GM18873 (cell line): ENCODE measurements around the gene BUD13.
"Not testable (repeated sequence)": the region's sequence is repeated elsewhere in the genome, so short reads cannot be mapped to it uniquely, and the experiment has no call there.

ENCODE experiments used
- ATAC-seq: cut with Tn5 transposase; IDR thresholded peaks from one replicate; pipeline ENCODE4 v1.9.1; 2021; ENCODE audit warnings: mild to moderate bottlenecking, moderate library complexity, moderate number of reproducible peaks; ENCODE audit not compliant: unreplicated experiment, low FRiP score

The BUD13 gene, protein sequence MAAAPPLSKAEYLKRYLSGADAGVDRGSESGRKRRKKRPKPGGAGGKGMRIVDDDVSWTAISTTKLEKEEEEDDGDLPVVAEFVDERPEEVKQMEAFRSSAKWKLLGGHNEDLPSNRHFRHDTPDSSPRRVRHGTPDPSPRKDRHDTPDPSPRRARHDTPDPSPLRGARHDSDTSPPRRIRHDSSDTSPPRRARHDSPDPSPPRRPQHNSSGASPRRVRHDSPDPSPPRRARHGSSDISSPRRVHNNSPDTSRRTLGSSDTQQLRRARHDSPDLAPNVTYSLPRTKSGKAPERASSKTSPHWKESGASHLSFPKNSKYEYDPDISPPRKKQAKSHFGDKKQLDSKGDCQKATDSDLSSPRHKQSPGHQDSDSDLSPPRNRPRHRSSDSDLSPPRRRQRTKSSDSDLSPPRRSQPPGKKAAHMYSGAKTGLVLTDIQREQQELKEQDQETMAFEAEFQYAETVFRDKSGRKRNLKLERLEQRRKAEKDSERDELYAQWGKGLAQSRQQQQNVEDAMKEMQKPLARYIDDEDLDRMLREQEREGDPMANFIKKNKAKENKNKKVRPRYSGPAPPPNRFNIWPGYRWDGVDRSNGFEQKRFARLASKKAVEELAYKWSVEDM

GRCh38 chr11:116772443-116773202, at the start of gene BUD13:
BUD13 (minus strand) TSS chr11:116772987; CDS start chr11:116772964, 23 bp downstream.
- ATAC-seq, result peak; percentile 71

DNA sequence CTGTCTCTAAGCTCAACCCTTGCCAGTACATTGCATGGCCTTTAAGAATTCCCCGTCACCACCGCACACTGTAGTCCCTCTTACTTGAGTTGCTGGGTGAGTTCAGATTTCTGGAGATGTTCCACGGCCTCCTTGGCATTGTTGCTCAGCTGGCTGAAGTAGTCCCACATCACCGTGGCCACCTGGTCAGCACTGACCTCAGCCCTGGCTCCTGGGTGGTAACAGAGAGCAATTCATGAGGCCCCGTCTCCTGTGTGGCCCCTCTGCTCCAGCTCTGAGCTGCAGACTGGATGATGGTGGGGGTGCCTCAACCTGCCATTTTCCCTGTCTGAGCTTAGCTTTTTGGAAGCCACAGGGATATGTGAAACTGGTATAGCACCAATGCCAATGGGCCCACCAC, 49.8 kb upstream of the BUD13 start:
- ATAC-seq, result no peak

DNA sequence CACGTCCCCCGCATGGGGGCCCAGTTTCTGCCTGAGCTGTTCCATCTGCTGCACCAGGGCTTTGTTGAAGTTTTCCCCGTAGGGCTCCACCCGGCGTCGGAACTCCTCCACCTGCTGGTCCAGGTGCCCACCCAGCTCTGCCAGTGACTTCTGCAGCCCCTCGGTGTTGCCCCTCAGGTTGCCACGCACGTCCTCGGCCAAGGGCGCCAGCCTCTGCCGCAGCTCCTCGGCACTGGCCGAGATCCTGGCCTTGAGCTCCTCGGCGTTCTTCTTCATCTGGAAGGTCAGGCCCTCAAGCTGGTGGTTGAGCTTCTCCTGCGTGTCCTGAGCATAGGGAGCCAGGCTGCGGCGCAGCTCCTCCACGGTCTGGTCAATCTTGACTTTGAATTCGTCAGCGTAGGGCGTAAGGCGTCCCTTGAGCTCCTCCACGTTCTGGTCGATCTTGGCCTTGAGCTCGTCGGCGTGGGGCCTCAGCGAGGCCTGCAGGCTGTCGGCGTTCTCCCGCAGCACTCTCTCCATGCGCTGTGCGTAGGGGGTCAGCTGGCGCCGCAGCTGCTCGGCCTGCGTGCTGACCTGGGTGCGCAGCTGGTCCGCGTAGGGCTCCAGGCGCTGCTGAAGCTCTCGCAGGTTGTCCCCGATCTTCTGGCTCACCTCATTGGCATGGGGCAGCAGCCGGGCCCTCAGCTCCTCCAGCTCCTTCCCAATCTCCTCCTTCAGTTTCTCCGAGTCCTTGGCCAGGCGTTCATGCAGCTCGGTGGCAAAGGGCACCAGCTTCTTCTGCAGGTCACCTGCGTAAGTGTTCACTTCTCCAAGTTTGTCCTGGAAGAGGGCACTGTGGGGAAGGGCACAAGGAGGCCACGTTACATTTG, 48.5 kb upstream of the BUD13 start:
- no peak for ATAC-seq

DNA sequence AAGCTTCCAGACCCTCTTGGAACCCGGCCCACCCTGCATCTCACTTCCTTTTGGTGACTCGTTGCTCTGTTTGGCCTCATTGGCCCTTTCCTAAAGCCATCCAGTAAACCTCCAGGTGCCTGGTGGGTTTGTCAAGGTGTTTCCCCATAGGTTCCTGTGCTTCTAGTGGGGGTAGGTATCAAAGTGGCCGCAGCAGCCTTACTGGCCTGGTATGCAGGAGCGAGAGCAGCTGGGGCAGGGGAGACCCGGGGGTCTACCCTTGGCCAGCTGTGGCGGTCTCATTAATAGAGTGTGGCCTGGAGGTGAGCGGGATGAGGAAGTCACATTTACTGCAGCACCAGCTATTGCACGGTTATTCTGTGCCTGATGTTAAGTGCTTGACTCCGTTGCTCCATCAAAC, 46.3 kb upstream of the BUD13 start:
- no peak for ATAC-seq

- no peak for ATAC-seq
Measured at GRCh38 chr11:116814502-116814901, 41.7 kb upstream of the BUD13 start.

DNA sequence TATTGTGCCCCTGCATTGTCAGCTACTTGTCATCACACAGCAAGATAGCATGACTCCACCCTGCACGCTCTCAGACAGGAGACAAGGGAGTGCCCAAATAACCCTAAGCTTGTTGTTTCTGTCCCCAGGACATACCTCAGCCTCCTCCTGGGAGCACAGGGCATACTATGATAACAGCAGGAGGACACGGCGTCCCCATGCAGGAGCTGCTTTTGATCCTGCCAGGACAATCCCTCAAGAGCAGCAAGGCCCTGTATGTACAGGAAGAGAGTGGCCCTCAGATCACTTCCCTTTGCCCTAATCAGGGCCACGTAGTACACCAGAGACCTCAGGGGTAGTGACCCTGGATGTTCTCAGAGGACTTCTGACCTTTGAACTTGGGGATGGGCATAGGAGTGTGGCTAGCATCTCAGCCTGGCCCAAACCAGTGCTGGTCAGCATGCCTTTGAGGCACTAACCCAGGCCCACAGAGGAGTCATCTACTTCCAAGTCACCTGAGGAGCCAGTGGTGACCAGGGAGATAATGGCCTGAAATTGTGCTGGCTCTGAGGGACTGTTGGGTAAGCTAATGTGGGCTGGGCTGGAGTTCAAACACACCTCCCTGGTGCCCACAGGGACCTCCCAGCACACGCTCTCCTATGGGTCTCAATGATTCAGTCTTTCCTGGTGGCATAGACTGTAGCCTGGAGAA, 41.1 kb upstream of the BUD13 start:
- no peak for ATAC-seq

- no peak for ATAC-seq
Measured at GRCh38 chr11:116813170-116813569, 40.4 kb upstream of the BUD13 start.

- no peak for ATAC-seq
Measured at GRCh38 chr11:116812109-116812508, 39.3 kb upstream of the BUD13 start.

DNA sequence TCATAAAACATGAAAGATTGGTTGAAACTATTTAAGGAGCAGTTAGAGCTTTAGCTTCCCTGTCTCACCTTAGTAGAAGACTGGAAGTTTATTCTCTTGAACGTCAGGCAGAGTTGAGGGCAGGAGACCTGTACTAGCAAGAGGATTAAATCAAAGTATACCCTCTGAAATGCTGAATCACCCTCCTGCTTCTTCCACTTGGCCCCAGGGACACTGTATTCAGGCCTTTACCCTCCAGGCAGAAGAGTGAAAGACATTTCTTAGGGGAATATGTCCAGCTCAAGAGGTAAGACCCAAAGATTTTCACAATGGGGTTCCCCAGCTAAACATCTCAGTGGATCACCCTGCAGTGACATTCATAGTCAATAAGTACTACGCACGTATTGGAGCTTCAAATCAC, 38.4 kb upstream of the BUD13 start:
- no peak for ATAC-seq

- no peak for ATAC-seq
Measured at GRCh38 chr11:116808262-116809175, 35.7 kb upstream of the BUD13 start.

DNA sequence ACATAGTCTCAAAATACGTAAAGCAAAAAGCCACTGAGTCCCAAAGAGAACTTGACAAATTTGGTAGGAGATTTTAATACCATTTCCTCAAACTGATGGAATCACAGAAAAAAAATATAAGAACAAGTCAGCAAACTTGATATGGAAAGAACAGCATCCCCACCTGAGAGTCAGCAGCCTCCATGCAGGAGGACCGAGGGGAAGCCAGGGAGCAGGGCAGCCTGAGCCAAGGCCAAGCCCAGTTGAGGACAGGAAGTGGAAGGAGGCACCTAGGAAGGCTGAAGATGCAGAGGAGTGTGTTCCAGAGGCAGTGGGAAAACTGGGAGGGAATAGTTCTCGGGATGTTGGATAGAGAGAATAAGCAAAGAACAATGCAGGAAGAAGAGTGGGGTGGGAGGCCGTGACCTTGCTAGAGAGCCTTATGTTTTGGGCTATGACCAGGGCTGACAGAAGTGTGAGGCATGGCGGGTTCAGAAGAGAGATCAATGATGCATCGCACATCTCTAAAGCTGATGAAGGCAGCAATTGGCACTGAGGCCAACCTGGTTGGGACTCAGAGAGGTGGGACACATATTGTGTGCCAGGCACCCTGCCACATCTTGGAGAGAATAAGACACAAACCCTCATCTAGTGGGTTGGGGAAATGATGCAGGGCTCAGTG, 34.9 kb upstream of the BUD13 start:
- no peak for ATAC-seq

DNA sequence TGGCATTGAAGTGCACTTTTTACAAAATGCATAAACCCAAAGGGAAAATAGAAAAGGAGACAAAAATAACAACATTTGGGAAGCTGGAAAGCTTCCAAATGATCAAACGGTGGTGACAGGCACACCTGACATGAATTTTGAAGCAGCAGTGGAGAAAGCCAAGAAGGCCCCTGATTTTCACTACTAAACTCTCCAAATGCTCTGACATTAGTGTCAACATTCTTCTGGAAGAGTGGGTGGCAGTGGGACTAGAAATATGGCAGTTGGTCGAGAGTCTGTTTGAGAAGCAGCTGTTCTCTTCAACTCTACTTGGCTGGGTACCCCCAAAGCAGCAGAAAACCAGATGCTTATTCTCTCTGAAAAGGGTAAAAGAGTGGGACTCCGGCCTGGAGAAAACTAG, 31.2 kb upstream of the BUD13 start:
- ATAC-seq, result no peak

GRCh38 chr11:116801662-116802061, 28.9 kb upstream of the BUD13 start:
- ATAC-seq, result not testable (repeated sequence)

DNA sequence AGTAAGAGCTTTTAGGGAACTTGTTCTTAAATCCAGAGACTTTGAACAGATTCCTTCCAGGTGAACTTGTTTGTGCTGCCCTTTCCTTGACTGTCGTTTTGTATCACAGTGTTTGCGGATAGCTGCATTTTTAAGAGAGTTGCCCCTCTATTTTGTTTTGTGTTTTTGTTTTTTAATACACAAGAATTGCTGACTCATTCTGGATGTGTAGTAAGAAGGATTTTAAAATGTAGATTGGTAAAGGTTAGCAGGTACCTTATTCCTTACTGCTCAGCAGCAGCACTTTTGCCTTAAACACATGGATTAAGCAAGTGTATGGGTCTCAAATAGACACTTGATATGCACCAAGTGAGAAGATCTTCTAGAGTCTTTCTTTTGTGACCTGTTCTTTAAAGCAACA, 27.8 kb upstream of the BUD13 start:
- ATAC-seq, result no peak

DNA sequence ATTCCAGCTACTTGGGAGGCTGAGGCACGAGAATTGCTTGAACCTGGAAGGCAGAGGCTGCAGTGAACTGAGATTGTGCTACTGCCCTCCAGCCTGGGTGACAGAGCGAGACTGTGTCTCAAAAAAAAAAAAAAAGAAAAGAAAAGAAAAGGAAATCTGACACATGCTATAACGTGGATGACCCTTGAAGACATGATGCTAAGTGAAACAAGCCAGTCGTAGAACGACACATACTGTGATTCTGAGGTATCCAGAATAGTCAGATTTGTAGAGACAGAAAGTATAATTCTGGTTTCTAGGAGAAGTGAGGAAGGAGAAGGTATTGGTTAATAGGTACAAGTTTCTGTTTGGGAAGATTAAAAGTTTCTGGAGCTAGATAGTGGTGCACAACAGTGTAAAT, 25.6 kb upstream of the BUD13 start:
- ATAC-seq, result no peak

- ATAC-seq, result no peak
Measured at GRCh38 chr11:116797816-116798215, 25.0 kb upstream of the BUD13 start.

GRCh38 chr11:116796548-116796947, 23.8 kb upstream of the BUD13 start:
- ATAC-seq, result no peak

GRCh38 chr11:116794851-116795250, 22.1 kb upstream of the BUD13 start:
- no peak for ATAC-seq
